ENCODE data around the gene PAF1. TPM values are rescaled to one million over a fixed set of nuclear protein-coding genes. Genes with fewer than 3 reads are reported as not detected.

The PAF1 gene
- total and polyA plus RNA-seq, 5 donors = 41.0 to 43.5 (median 41.4) TPM

DNA sequence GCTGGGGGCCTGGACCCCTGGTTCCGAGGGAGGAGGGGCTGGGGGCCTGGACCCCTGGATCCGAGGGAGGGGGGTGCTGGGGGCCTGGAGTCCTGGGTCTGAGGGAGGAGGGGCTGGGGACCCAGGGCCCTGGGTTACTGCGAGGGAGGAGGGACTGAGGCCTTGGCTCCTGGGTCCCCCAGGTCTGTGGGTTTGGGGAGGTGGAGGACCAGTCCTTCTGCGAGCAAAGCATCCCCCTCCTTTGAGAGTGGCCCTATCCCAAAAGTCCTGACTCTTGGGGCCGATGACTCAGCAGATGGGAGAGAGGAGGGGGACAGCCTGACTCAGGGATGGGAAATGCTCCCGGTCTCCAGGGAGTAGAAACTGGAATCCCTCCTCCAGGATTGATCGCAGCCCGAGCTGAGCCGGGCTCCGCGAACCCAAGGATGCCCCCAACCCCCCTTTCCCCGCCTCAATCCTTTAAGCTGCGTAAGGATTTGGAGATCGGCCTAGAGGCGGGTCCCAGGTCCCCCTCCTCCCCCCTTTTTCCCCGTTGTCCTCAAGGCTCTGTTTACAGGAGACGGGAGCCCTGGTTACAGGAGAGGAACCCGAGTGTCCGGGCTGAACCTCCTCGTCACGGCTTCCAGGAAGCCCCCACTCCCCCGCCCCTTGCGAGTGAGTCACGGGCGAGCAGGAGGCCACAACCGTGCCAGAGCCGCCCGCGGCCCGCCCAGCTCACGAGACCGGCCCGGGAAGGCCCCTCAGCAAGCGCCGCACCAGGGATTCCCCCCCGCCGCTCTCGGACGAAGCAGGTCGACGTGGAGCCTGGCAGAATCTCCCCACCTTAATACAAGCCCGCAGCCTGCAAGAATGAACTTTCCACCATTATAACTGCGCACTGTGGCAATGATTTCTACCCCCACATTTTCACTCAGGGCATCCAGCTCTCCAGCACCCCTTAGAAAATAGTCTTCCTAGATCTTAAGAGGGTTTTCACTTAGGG, 12.7 kb upstream of the PAF1 start:
- Histone ChIP-seq H3K27ac (ENCODE audit: low read length) (peak overlapping the region; percentile 97), H3K4me3 (ENCODE audit: low read length) (peak overlapping the region; percentile 68), H3K4me1 (ENCODE audit: control insufficient read depth, insufficient read depth, low read length) (peaks cover 4% of the 10 kb centered on the region), H3K27me3 (ENCODE audit: control insufficient read depth, insufficient read depth) (no peaks in the 10 kb centered on the region), H3K9me3 (ENCODE audit: control insufficient read depth, low read length) (no peaks in the 10 kb centered on the region)
- 2% methylated on average over 43 of the region's 43 CpGs for WGBS
- ATAC-seq = peak; percentile 72
- intact Hi-C loops (cut with DNase I) = no loop called here
- peak; percentile 99 for DNase-seq

GRCh38 chr19:39402346-39403300, 11.7 kb upstream of the PAF1 start:
- peak overlapping the region; percentile 68 for H3K4me3 ChIP-seq (ENCODE audit: low read length)
- no peaks in the 10 kb centered on the region for H3K27me3 ChIP-seq (ENCODE audit: control insufficient read depth, insufficient read depth)
- WGBS = 2% methylated on average over 59 of the region's 59 CpGs
- peaks cover 4% of the 10 kb centered on the region for H3K4me1 ChIP-seq (ENCODE audit: control insufficient read depth, insufficient read depth, low read length)
- peak; percentile 95 to 97 (median 97) for DNase-seq
- no peaks in the 10 kb centered on the region for H3K9me3 ChIP-seq (ENCODE audit: control insufficient read depth, low read length)
- H3K27ac ChIP-seq (ENCODE audit: low read length) = peak overlapping the region; percentile 97
- intact Hi-C loops (cut with DNase I) = no loop called here
- peak; percentile 54 to 56 for ATAC-seq

DNA sequence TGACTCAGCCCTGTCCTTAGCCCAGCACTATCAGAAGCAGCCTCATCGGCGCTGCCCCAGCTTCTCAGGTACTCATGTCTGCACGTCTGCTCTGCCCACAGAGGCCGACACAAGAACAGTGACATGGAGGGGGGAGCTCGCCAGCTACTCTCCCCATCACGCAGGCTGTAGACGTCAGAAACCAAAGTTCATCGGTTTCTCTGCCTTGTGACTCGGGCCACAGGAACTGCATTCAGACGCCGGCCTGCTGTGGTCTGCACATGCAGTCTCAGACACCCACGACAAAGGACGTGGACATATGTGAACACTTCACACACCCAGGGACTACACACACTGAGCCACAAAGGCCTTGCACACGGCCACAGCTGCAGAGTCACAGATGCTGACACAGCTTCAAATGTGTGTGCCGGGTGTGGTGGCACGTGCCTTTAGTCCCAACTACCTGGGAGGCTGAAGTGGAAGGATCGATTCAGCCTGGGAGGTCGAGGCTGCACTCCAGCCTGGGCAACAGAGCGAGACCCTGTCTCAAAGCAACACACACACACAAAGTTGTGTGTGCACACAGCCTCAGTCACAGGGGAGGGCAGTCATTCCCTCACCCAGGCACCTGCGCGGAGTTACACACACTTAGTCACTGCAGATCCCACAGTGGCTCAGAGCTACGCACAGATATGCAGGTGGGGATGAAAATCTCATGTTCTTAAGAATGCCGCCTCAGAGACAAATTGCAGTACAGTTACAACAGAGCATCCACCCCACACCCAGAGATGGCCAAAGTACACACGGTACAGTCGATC, 10.8 kb upstream of the PAF1 start:
- Histone ChIP-seq H3K9me3 (ENCODE audit: control insufficient read depth, low read length) (no peaks in the 10 kb centered on the region), H3K4me3 (ENCODE audit: low read length) (no peak overlapping the region), H3K27ac (ENCODE audit: low read length) (peak overlapping the region; percentile 97), H3K4me1 (ENCODE audit: control insufficient read depth, insufficient read depth, low read length) (peaks cover 4% of the 10 kb centered on the region), H3K27me3 (ENCODE audit: control insufficient read depth, insufficient read depth) (no peaks in the 10 kb centered on the region)
- DNase-seq (peak in 2 of 3 donors; percentile 47 to 82), ATAC-seq (no peak)
- WGBS = 46% methylated on average over 25 of the region's 25 CpGs
- intact Hi-C loops (cut with DNase I) = no loop called here

- peaks cover 4% of the 10 kb centered on the region for H3K4me1 ChIP-seq (ENCODE audit: control insufficient read depth, insufficient read depth, low read length)
- 57% methylated on average over 4 of the region's 4 CpGs for WGBS
- intact Hi-C loops (cut with DNase I) = no loop called here
- H3K4me3 ChIP-seq (ENCODE audit: low read length) = no peak overlapping the region
- ATAC-seq (no peak), DNase-seq (peak in 1 of 3 donors; percentile 55)
- peak overlapping the region; percentile 97 for H3K27ac ChIP-seq (ENCODE audit: low read length)
- H3K9me3 ChIP-seq (ENCODE audit: control insufficient read depth, low read length) = no peaks in the 10 kb centered on the region
- H3K27me3 ChIP-seq (ENCODE audit: control insufficient read depth, insufficient read depth) = no peaks in the 10 kb centered on the region
Observed at GRCh38 chr19:39401070-39401548, 10.2 kb upstream of the PAF1 start.

GRCh38 chr19:39400061-39400460, 9.2 kb upstream of the PAF1 start:
- Histone ChIP-seq H3K27me3 (ENCODE audit: control insufficient read depth, insufficient read depth) (no peaks in the 10 kb centered on the region), H3K27ac (ENCODE audit: low read length) (no peak overlapping the region), H3K4me3 (ENCODE audit: low read length) (no peak overlapping the region), H3K9me3 (ENCODE audit: control insufficient read depth, low read length) (no peaks in the 10 kb centered on the region), H3K4me1 (ENCODE audit: control insufficient read depth, insufficient read depth, low read length) (peaks cover 4% of the 10 kb centered on the region)
- 92% methylated on average over 4 of the region's 4 CpGs for WGBS
- intact Hi-C loops (cut with DNase I) = no loop called here
- DNase-seq (peak in 1 of 3 donors; percentile 7), ATAC-seq (no peak)

DNA sequence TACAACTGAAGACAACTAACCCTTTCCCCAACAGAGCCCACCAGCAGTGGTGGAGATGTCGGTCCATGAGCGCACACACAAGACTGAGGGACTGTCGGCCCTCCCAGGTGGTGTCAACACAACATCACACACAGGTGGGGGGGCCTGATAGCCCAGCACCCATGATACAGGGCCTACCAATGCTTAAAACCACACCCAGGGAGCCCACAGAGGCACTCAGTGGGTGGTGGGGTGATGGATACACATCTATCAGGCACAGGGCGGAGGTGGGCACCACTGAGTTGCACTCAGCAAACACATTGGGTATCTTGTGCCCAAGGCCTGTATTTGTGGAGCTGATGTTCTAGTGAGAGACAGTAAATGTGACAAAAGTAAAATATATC, 8.8 kb upstream of the PAF1 start:
- DNase-seq (peak in 2 of 3 donors; percentile 8 to 55), ATAC-seq (no peak)
- Histone ChIP-seq H3K27me3 (ENCODE audit: control insufficient read depth, insufficient read depth) (no peaks in the 10 kb centered on the region), H3K4me3 (ENCODE audit: low read length) (no peak overlapping the region), H3K9me3 (ENCODE audit: control insufficient read depth, low read length) (no peaks in the 10 kb centered on the region), H3K27ac (ENCODE audit: low read length) (no peak overlapping the region), H3K4me1 (ENCODE audit: control insufficient read depth, insufficient read depth, low read length) (peaks cover 4% of the 10 kb centered on the region)
- intact Hi-C loops (cut with DNase I) = no loop called here
- WGBS = 93% methylated on average over 4 of the region's 4 CpGs

- H3K27ac ChIP-seq (ENCODE audit: low read length) = peak overlapping the region; percentile 62
- DNase-seq = peak; percentile 84 to 90 (median 88)
- H3K27me3 ChIP-seq (ENCODE audit: control insufficient read depth, insufficient read depth) = no peaks in the 10 kb centered on the region
- ATAC-seq = peak; percentile 6 to 20
- intact Hi-C loops (cut with DNase I) = no loop called here
- 77% methylated on average over 11 of the region's 11 CpGs for WGBS
- H3K4me3 ChIP-seq (ENCODE audit: low read length) = no peak overlapping the region
- no peaks in the 10 kb centered on the region for H3K9me3 ChIP-seq (ENCODE audit: control insufficient read depth, low read length)
- H3K4me1 ChIP-seq (ENCODE audit: control insufficient read depth, insufficient read depth, low read length) = peaks cover 4% of the 10 kb centered on the region
Observed at GRCh38 chr19:39398297-39398864, 7.5 kb upstream of the PAF1 start.

GRCh38 chr19:39397360-39398296, 6.7 kb upstream of the PAF1 start:
- Histone ChIP-seq H3K27me3 (ENCODE audit: control insufficient read depth, insufficient read depth) (no peaks in the 10 kb centered on the region), H3K9me3 (ENCODE audit: control insufficient read depth, low read length) (no peaks in the 10 kb centered on the region), H3K27ac (ENCODE audit: low read length) (peak overlapping the region; percentile 34), H3K4me3 (ENCODE audit: low read length) (no peak overlapping the region), H3K4me1 (ENCODE audit: control insufficient read depth, insufficient read depth, low read length) (peaks cover 4% of the 10 kb centered on the region)
- ATAC-seq (peak; percentile 82), DNase-seq (peak; percentile 90 to 97 (median 97))
- intact Hi-C loops (cut with DNase I) = no loop called here
- 27% methylated on average over 17 of the region's 17 CpGs for WGBS

- H3K27me3 ChIP-seq (ENCODE audit: control insufficient read depth, insufficient read depth) = no peaks in the 10 kb centered on the region
- intact Hi-C loops (cut with DNase I) = no loop called here
- no peaks in the 10 kb centered on the region for H3K9me3 ChIP-seq (ENCODE audit: control insufficient read depth, low read length)
- H3K27ac ChIP-seq (ENCODE audit: low read length) = peak overlapping the region; percentile 85
- ATAC-seq (no peak), DNase-seq (no peak)
- H3K4me3 ChIP-seq (ENCODE audit: low read length) = peak overlapping the region; percentile 60
- WGBS = under 1% methylated on average over 10 of the region's 10 CpGs
- H3K4me1 ChIP-seq (ENCODE audit: control insufficient read depth, insufficient read depth, low read length) = peaks cover 2% of the 10 kb centered on the region
Observed at GRCh38 chr19:39390451-39390750, 505 bp downstream of the PAF1 start.
